ENCODE results near the gene NFIB.

- TF ChIP-seq POLR2A (IDR thresholded peaks at IDR 0.05; ENCODE audit: low read depth, low read length) (no peak), TAF1 (IDR thresholded peaks at IDR 0.05; ENCODE audit: low read depth, low read length) (no peak)
Observed at GRCh38 chr9:14127656-14128055, 186.3 kb downstream of the NFIB start.
